ENCODE data around the gene STK16.
"Not testable (repeated sequence)": the region's sequence is repeated elsewhere in the genome, so short reads cannot be mapped to it uniquely, and the experiment has no call there.

The STK16 gene

GRCh38 chr2:219244789-219245147 is 511 bp upstream of the STK16 start:
- no peak for DNase-seq (ENCODE audit: low spot score)

- DNase-seq (ENCODE audit: low spot score) = no peak
These were observed 586 bp downstream of the STK16 start for GRCh38 chr2:219245899-219246230.

- DNase-seq (ENCODE audit: low spot score) = no peak
These were observed 1.3 kb downstream of the STK16 start for GRCh38 chr2:219246559-219246958.

- DNase-seq (ENCODE audit: low spot score) = peak; percentile 43
These were observed 2.7 kb downstream of the STK16 start for GRCh38 chr2:219247678-219248642.

- DNase-seq (ENCODE audit: low spot score) = no peak
These were observed 3.5 kb downstream of the STK16 start for GRCh38 chr2:219248845-219249202.

GRCh38 chr2:219249203-219249980 is 4.1 kb downstream of the STK16 start:
- peak; percentile 54 for DNase-seq (ENCODE audit: low spot score)

- DNase-seq (ENCODE audit: low spot score) = no peak
These were observed 4.9 kb downstream of the STK16 start for GRCh38 chr2:219250049-219250781.

GRCh38 chr2:219251656-219252055 is 6.4 kb downstream of the STK16 start:
- no peak for DNase-seq (ENCODE audit: low spot score)

- DNase-seq (ENCODE audit: low spot score) = no peak
These were observed 6.8 kb downstream of the STK16 start for GRCh38 chr2:219252084-219252483.

GRCh38 chr2:219252570-219252899 is 7.3 kb downstream of the STK16 start:
- no peak for DNase-seq (ENCODE audit: low spot score)

GRCh38 chr2:219252900-219253752 is 7.8 kb downstream of the STK16 start, which contains the start of gene TUBA4B:
Gene TUBA4B (plus strand): TSS chr2:219253243. CDS start chr2:219253408, 165 bp downstream.
- peak; percentile 50 for DNase-seq (ENCODE audit: low spot score)

GRCh38 chr2:219253753-219254589 is 8.7 kb downstream of the STK16 start, which contains the start of gene TUBA4A:
Gene TUBA4A (minus strand): TSS chr2:219253918. CDS start chr2:219253858, 60 bp downstream.
- peak; percentile 97 for DNase-seq (ENCODE audit: low spot score)

- peak; percentile 66 for DNase-seq (ENCODE audit: low spot score)
These were observed 9.4 kb downstream of the STK16 start for GRCh38 chr2:219254590-219255201.

GRCh38 chr2:219258942-219259341 is 13.7 kb downstream of the STK16 start:
- not testable (repeated sequence) for DNase-seq (ENCODE audit: low spot score)

- DNase-seq (ENCODE audit: low spot score) = no peak
These were observed 16.0 kb downstream of the STK16 start for GRCh38 chr2:219261024-219261855.

- no peak for DNase-seq (ENCODE audit: low spot score)
These were observed 21.0 kb downstream of the STK16 start for GRCh38 chr2:219266232-219266631.

- DNase-seq (ENCODE audit: low spot score) = no peak
These were observed 21.6 kb downstream of the STK16 start for GRCh38 chr2:219266886-219267285.

GRCh38 chr2:219268294-219268693 is 23.0 kb downstream of the STK16 start:
- no peak for DNase-seq (ENCODE audit: low spot score)
